ENCODE results near the gene NDFIP2. TPM values are rescaled to one million over a fixed set of nuclear protein-coding genes. Genes with fewer than 3 reads are reported as not detected.

NDFIP2 gene
- total RNA-seq, 1 experiment from 2014 or later: 23.1 TPM

GRCh38 chr13:79508224-79508961 lies 27.4 kb downstream of the NDFIP2 start:
- no peaks in the 10 kb centered on the region for H3K27me3 Mint-ChIP-seq (ENCODE audit: low read depth)
- CTCF ChIA-PET: no interaction called here
- no peak overlapping the region for H3K4me3 Mint-ChIP-seq
- H3K4me1 Mint-ChIP-seq: peaks cover 4% of the 10 kb centered on the region
- no peak overlapping the region for H3K27ac Mint-ChIP-seq
- ATAC-seq: no peak
- H3K36me3 Mint-ChIP-seq: no peaks in the 10 kb centered on the region
- POLR2A ChIA-PET: no interaction called here
- TF ChIP-seq PREB (CRISPR knock-in tag; IDR thresholded peaks at IDR 0.05; ENCODE audit: borderline replicate concordance): no peak
- TF ChIP-seq HMGA2 (CRISPR knock-in tag; IDR thresholded peaks at IDR 0.05): no peak
- TF ChIP-seq NR1H2 (CRISPR knock-in tag; IDR thresholded peaks at IDR 0.05): no peak
- TF ChIP-seq HMGXB4 (CRISPR knock-in tag; IDR thresholded peaks at IDR 0.05): no peak
- TF ChIP-seq SMAD4 (CRISPR knock-in tag; IDR thresholded peaks at IDR 0.05): no peak
- TF ChIP-seq ARID4B (CRISPR knock-in tag; IDR thresholded peaks at IDR 0.05; ENCODE audit: borderline replicate concordance): no peak
- TF ChIP-seq ERG (CRISPR knock-in tag; IDR thresholded peaks at IDR 0.05): no peak
- no peak for TF ChIP-seq ATF6 (CRISPR knock-in tag; IDR thresholded peaks at IDR 0.05)
- no peak for DNase-seq (ENCODE audit: low spot score)
- H3K9me3 Mint-ChIP-seq: no peaks in the 10 kb centered on the region

- POLR2A ChIA-PET: no interaction called here
- ATAC-seq (no peak), DNase-seq (ENCODE audit: low spot score) (no peak)
- Mint-ChIP-seq H3K27me3 (ENCODE audit: low read depth) (no peaks in the 10 kb centered on the region), H3K36me3 (no peaks in the 10 kb centered on the region), H3K4me3 (no peak overlapping the region), H3K4me1 (peaks cover 6% of the 10 kb centered on the region), H3K27ac (no peak overlapping the region), H3K9me3 (no peaks in the 10 kb centered on the region)
- CTCF ChIA-PET: interaction anchor here (1.6 kb wide), 1 partner anchor 30 kb away, joined by 4 read pairs; no protein-coding TSS in a partner anchor
- TF ChIP-seq TEAD1 (CRISPR knock-in tag; IDR thresholded peaks at IDR 0.05) (no peak), FOXP1 (CRISPR knock-in tag; IDR thresholded peaks at IDR 0.05; ENCODE audit: borderline replicate concordance) (no peak), MLX (CRISPR knock-in tag; IDR thresholded peaks at IDR 0.05) (no peak), ZNF425 (CRISPR knock-in tag; conservative IDR thresholded peaks at IDR 0.05) (no peak), ATF3 (CRISPR knock-in tag; conservative IDR thresholded peaks at IDR 0.05) (no peak), STAT6 (CRISPR knock-in tag; conservative IDR thresholded peaks at IDR 0.05; ENCODE audit: low read depth) (no peak), GTF2I (CRISPR knock-in tag; conservative IDR thresholded peaks at IDR 0.05) (no peak), NFE2L1 (CRISPR knock-in tag; IDR thresholded peaks at IDR 0.05) (no peak), ZNF121 (CRISPR knock-in tag; IDR thresholded peaks at IDR 0.05) (no peak)
These were observed 30.7 kb downstream of the NDFIP2 start for GRCh38 chr13:79511611-79512010.

All from WTC11 (cell line).